SJCRH30 (cell line): ENCODE results near the gene EBF3. TPM values are rescaled to one million over a fixed set of nuclear protein-coding genes. Genes with fewer than 3 reads are reported as not detected.

Source experiments
- DNase-seq, 2 experiments: peaks; one replicate each; pipeline ENCODE4 v3.0.0-alpha.2; 2015 to 2020
- H3K27ac ChIP-seq: fragments of 250-450 bp; sonication (Bioruptor Pico); 2 replicates; pipeline ENCODE4 v1.5.1; 2020; ENCODE audit warnings: mild to moderate bottlenecking, moderate library complexity
- H3K27me3 ChIP-seq: fragments of 250-450 bp; sonication (Bioruptor Pico); 2 replicates; pipeline ENCODE4 v1.5.1; 2020; ENCODE audit warnings: mild to moderate bottlenecking, moderate library complexity
- H3K36me3 ChIP-seq: fragments of 250-450 bp; sonication (Bioruptor Pico); 2 replicates; pipeline ENCODE4 v1.5.1; 2020; ENCODE audit warnings: mild to moderate bottlenecking, moderate library complexity
- H3K4me1 ChIP-seq: fragments of 250-450 bp; sonication (Bioruptor Pico); 2 replicates; pipeline ENCODE4 v1.5.1; 2020; ENCODE audit warnings: mild to moderate bottlenecking, moderate library complexity
- H3K4me3 ChIP-seq: fragments of 250-450 bp; sonication (Bioruptor Pico); 2 replicates; pipeline ENCODE4 v1.5.1; 2020; ENCODE audit warnings: mild to moderate bottlenecking, moderate library complexity
- H3K9me3 ChIP-seq: fragments of 250-450 bp; sonication (Bioruptor Pico); replicated peaks from 2 replicates; pipeline ENCODE4 v1.5.1; 2020; ENCODE audit warnings: mild to moderate bottlenecking, moderate library complexity
- total RNA-seq: library from RNA; depleted of rRNA; stranded (reverse); fragments of >200 nt; shearing (Covaris generic); gene quantifications from 2 replicates; pipeline ENCODE4 v1.2.3, GENCODE V29; 2014

EBF3 gene
- total RNA-seq, 1 experiment from 2014 or later: 13.1 TPM

DNA sequence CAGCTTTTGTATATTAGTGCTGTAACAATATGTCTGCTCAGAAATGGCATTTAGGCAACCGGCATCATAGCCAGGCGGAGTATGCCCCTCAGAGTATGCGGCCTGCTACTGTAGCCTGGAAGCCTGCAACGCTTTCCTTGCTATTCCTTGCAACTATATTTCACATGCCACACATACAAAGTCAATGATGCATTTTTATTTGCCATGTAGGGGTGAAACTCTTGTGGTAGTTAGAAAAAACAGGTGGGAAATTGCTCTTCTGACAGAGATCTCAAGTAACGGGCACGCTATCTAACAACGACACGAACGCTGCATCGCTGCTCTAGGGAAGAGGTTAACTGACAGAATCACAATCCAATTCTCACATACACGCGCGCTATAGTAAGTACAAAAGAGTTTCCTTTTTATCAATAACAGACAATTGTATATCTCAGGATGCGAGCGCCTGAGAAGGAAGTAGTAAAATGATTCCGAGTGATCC, 5.9 kb downstream of the EBF3 start:
- Histone ChIP-seq H3K4me1 (peaks cover 37% of the 10 kb centered on the region), H3K9me3 (no peaks in the 10 kb centered on the region), H3K27ac (no peak overlapping the region), H3K36me3 (0 out of 2 replicates have a peak, but pooled peaks cover 2% of the 10 kb centered on the region), H3K4me3 (no peak overlapping the region), H3K27me3 (no peaks in the 10 kb centered on the region)
- no peak for DNase-seq

DNA sequence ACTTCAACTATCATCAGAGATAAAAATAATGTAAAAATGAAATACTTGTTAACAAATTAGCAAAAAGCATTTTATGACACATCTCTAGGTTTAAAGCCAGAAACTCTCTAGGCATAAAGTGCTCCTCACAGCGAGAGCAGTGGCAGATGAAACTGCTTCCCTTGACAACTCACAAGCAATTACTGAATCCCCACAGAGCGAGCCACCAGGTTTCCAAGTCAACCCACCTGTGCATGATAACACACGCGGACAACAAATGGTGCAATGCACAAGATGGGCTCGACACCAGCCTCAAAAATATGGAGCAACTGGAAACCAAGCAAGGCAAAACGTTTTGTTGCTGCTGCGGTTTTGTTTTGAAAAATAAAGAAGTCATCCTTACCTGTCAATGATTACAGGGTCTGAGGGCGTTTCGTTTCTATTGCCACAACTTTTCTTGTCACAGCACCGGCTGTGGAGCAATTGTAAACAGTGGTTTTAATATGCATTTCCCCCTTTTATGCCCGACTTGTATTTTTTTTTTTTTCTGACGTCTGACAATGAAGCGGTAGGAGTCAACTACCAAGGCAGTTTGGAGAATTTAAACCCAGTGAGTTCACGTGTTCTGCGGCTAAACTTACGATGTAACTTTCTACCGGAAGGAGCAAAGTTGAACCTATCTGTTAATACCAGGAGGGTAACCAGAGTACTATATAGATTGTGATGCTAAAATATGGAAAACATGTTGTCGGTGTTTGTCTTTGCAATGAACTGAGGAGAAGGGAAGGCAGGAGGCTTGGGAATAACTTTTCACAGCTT, 7.0 kb downstream of the EBF3 start:
- Histone ChIP-seq H3K27me3 (no peaks in the 10 kb centered on the region), H3K27ac (peak overlapping the region; percentile 85; the same call in 1 of the 2 replicates)

DNA sequence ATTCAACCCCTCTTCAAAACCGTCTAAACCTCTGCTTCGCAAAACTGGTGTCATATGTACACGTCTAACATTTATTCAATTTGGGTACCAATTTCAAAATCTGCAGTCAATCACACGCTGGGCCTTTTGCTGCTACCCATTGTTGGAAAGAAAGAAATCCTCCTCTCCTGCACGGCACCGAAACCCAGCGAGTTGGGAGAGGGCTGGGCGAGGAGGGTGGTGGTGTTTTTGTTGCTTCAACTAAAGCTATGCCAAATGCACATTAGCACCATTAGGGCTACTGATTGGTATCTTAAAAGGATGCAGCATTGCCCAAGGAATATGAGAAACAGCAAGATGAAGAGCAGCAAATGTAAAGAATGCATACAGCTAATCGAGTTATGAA, 7.8 kb downstream of the EBF3 start:
- DNase-seq: no peak
- H3K27ac ChIP-seq: peak overlapping the region; percentile 85
- H3K4me1 ChIP-seq: peaks cover 51% of the 10 kb centered on the region
- no peaks in the 10 kb centered on the region for H3K27me3 ChIP-seq
- no peaks in the 10 kb centered on the region for H3K9me3 ChIP-seq
- peak overlapping the region; percentile 19 for H3K4me3 ChIP-seq
- H3K36me3 ChIP-seq: no peaks in the 10 kb centered on the region

More for the DNA sequence above, 7.0 kb downstream of the EBF3 start:
- H3K36me3 ChIP-seq: 0 out of 2 replicates have a peak, but pooled peaks cover 2% of the 10 kb centered on the region
- peaks cover 48% of the 10 kb centered on the region for H3K4me1 ChIP-seq
- no peak overlapping the region for H3K4me3 ChIP-seq
- no peaks in the 10 kb centered on the region for H3K9me3 ChIP-seq
- DNase-seq: no peak

DNA sequence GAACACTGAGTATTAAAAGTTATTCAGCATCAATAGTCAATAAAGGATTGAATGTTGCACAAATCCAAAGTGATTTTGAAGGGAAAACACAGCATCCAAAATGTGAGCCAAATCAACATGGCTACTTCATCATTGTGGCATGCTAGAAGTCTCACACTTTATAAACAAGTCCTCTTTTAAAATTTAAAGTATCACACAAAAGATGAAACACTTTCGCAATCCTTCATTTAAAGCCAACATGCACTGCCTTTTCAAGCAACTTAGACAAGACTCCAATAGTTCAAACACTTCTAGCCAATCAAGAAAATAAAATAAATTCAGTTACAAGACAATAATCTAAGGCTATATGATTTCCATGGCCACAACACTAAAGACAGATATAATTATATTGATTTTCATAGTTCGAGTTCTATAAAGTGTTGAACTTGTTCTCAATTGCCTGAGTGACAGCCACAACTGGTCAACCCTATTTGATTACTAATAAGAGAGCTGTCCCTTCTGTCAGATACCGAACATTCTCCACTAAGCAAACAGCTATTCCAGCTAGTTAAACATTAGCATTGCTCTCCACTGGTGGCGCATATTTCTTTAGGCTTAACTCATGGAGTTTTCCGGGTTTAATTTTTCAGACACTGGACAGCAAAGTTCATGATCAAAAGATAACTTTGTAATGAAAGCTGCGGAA, 8.3 kb downstream of the EBF3 start:
- DNase-seq: peak; percentile 72 to 82
- no peaks in the 10 kb centered on the region for H3K9me3 ChIP-seq
- peak overlapping the region; percentile 85 for H3K27ac ChIP-seq
- H3K4me1 ChIP-seq: peaks cover 56% of the 10 kb centered on the region
- no peaks in the 10 kb centered on the region for H3K36me3 ChIP-seq
- H3K27me3 ChIP-seq: no peaks in the 10 kb centered on the region
- H3K4me3 ChIP-seq: peak overlapping the region; percentile 19

DNA sequence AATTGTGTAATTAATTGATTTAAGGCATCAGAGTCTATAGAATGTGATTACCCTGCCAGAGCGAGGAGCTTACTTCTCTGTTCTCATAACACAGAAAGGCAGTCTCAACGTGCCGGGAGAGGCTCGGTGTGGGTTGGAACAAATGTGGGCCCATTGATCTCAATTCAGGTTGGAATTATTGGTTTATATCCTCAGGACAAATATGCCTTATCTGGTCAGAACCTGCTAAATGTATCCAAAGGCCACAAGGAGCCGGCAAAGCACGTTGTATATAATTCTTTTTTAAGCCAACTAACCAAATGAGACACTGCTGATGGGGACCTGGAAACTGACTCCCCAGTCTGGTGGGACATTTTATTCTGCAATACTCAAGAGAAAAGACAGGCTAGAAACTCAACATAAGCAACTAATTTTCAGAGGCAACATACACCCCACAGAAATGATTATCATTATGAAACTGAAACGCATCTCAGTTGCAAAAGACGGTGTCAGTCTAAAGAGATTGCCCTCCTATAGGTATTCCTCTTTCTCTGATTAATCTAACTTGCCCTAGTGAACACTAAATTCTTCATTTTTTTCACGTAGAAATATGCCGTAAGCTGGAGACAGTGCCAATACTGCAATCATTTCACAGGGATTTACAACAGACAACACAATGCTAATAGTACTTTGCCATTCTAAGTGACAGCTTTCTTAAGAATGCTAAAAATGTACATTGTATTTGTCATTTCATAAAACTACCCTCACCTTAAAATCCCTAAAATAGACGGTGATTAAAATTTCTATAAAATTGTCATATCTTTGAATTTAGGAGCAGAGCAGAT, 9.4 kb downstream of the EBF3 start:
- H3K4me3 ChIP-seq: no peak overlapping the region
- H3K36me3 ChIP-seq: no peaks in the 10 kb centered on the region
- H3K27me3 ChIP-seq: no peaks in the 10 kb centered on the region
- peak overlapping the region; percentile 88 for H3K27ac ChIP-seq
- DNase-seq: no peak
- H3K4me1 ChIP-seq: peaks cover 64% of the 10 kb centered on the region
- H3K9me3 ChIP-seq: no peaks in the 10 kb centered on the region

DNA sequence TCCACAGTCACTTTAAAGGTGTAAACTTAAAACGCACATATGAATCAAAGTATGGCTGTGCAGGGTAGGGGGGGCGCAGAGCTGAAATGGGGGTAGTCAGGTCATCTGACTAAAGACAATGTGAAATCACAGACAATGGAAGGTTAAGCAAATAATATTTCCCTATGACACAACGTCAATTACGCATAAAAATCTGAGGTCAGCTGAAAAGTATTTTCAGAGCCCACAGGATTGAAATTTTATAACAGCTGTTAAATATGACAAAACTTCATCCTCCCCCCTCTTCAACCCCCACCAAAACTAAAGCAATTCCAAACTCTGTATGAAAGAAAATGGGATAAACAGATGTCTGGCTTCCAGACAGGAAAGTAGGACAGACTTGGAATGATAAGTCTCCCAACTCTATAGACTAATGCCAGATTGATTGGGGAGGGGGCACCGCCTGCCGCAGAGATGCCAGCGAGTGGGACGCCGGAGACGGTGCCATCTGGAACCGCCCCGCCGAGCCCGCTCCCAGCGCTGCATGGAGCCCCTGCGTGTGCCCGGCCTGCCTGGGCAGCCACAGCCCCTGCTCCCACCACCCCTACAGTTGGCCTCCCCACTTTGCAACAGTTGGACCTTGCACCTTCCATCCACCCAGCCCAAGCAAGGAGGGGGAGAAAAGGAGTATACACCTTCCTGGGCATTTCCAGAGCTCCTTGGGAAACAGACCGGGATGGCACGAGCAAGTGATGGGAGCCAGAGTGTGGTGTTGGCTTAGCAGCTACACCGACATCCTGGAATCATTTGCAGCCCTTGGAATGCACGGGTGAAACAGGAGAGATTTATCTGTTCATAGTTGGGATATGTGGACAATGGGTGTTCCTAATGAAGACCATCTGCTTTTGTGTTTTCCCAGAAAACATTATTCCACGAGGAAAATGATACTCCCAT, 10.7 kb downstream of the EBF3 start:
- DNase-seq: peak; percentile 15 to 56
- no peaks in the 10 kb centered on the region for H3K9me3 ChIP-seq
- H3K27me3 ChIP-seq: no peaks in the 10 kb centered on the region
- peak overlapping the region; percentile 88 for H3K27ac ChIP-seq
- no peak overlapping the region for H3K4me3 ChIP-seq
- peaks cover 69% of the 10 kb centered on the region for H3K4me1 ChIP-seq
- no peaks in the 10 kb centered on the region for H3K36me3 ChIP-seq

DNA sequence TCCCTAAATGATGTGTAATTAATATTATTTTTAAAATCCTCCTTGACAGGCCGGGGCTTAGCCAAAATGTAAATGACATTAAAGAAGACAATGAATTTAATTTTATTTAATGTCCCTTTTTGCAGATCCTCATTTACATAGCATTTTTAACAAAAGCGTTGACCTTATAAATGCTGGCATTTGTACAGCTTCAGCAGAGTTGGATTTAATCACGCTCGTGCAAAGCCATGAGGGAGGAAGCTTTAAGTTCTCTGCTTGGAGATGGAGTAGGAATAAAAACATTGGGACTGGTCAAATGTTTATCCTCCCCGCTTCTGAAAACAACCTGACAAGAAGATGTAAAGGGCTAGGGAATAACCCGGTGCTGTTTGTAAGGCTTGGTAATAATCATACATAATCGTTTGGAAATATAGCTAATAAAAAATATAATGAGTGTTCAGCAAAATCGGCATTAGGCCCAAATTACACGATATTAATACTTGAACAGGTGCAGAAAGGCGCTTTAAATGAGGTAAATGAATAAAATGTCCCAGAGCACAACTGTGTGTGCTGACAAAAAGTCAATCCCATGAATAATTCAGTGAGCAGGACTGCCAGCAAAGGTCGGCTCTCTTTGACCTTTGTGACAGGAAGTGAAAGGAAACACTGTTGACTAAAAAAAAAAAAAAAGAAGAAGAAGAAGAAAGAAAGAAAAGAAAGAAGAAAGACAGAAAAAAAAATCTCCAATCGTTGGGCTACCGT, 11.5 kb downstream of the EBF3 start:
- H3K27me3 ChIP-seq: no peaks in the 10 kb centered on the region
- peaks cover 66% of the 10 kb centered on the region for H3K4me1 ChIP-seq
- H3K36me3 ChIP-seq: no peaks in the 10 kb centered on the region
- H3K9me3 ChIP-seq: no peaks in the 10 kb centered on the region
- no peak overlapping the region for H3K4me3 ChIP-seq
- peak overlapping the region; percentile 88 for H3K27ac ChIP-seq
- peak; percentile 12 to 42 for DNase-seq

DNA sequence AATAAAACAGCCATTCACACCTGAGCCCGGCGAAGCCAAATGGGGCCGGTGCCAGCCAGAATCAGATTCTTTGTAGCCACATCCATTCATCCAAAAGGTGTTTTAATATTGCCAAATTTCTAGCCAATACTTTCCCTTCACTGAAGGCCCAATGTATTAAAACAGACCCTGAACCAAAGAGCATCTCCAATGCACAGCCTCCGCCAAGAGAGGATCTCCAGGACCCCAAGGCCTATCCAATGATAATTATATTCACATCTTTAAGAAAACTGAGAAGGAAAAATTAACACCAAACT, 12.2 kb downstream of the EBF3 start:
- Histone ChIP-seq H3K27me3 (no peaks in the 10 kb centered on the region), H3K4me1 (peaks cover 65% of the 10 kb centered on the region)

GRCh38 chr10:129951101-129951969, 12.7 kb downstream of the EBF3 start:
- no peaks in the 10 kb centered on the region for H3K27me3 ChIP-seq
- H3K4me3 ChIP-seq: no peak overlapping the region
- H3K4me1 ChIP-seq: peaks cover 60% of the 10 kb centered on the region
- H3K9me3 ChIP-seq: no peaks in the 10 kb centered on the region
- no peaks in the 10 kb centered on the region for H3K36me3 ChIP-seq
- peak overlapping the region; percentile 74; the same call in 1 of the 2 replicates for H3K27ac ChIP-seq
- no peak for DNase-seq

More for the DNA sequence above, 12.2 kb downstream of the EBF3 start:
- no peak for DNase-seq
- H3K9me3 ChIP-seq: no peaks in the 10 kb centered on the region
- H3K27ac ChIP-seq: no peak overlapping the region
- H3K4me3 ChIP-seq: no peak overlapping the region
- H3K36me3 ChIP-seq: no peaks in the 10 kb centered on the region

- Histone ChIP-seq H3K9me3 (no peaks in the 10 kb centered on the region), H3K27me3 (no peaks in the 10 kb centered on the region), H3K27ac (peak overlapping the region; percentile 74; the same call in 1 of the 2 replicates), H3K4me3 (no peak overlapping the region; the same call in 1 of the 2 replicates), H3K4me1 (peaks cover 57% of the 10 kb centered on the region), H3K36me3 (no peaks in the 10 kb centered on the region)
- no peak for DNase-seq
Observed at GRCh38 chr10:129950676-129951075, 13.4 kb downstream of the EBF3 start.

DNA sequence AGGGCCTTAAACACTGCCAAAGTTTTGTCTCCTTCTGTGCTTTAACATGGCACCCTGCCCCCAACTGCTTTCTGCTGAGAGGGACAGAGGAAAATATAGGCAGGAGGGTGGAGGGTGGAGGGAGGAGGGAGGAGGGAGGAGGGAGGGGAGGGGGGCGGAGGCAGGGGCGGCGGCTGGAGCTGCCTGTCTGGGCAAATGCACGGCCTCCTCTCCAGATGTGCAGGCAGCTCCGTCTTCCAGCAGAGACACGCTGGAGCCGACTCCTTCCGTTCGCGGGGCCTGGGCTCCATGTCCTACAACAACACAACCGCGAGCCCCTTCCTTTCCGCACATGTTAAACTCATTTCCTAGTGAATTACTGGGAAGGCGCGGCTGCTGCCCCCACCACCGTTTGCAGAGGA, 14.2 kb downstream of the EBF3 start:
- Histone ChIP-seq H3K27ac (peak overlapping the region; percentile 74), H3K27me3 (no peaks in the 10 kb centered on the region), H3K36me3 (no peaks in the 10 kb centered on the region), H3K4me1 (peaks cover 49% of the 10 kb centered on the region), H3K4me3 (peak overlapping the region; percentile 43), H3K9me3 (no peaks in the 10 kb centered on the region)
- DNase-seq: peak; percentile 77 to 79

DNA sequence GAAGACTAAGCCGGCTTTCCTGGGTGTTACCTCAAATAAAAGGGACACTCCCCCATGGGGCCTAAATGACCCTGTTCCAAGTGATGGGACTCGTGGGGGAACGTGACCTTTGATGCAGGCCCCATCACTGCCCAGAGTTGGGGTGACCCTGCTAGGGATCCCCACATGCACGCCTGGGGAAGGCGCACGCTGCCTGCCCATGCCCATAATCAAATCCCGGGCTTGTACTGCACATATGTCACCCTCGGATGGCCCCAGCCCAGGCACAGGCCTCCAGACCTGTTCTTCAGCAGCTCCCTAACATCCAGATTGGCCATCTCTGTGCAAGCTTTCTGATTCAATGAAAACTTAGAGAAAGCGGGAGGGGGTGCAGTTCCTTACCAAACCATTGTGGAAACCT, 14.7 kb downstream of the EBF3 start:
- H3K4me3 ChIP-seq: no peak overlapping the region
- H3K27ac ChIP-seq: no peak overlapping the region
- no peak for DNase-seq
- H3K4me1 ChIP-seq: peaks cover 44% of the 10 kb centered on the region
- H3K36me3 ChIP-seq: no peaks in the 10 kb centered on the region
- no peaks in the 10 kb centered on the region for H3K9me3 ChIP-seq
- no peaks in the 10 kb centered on the region for H3K27me3 ChIP-seq

DNA sequence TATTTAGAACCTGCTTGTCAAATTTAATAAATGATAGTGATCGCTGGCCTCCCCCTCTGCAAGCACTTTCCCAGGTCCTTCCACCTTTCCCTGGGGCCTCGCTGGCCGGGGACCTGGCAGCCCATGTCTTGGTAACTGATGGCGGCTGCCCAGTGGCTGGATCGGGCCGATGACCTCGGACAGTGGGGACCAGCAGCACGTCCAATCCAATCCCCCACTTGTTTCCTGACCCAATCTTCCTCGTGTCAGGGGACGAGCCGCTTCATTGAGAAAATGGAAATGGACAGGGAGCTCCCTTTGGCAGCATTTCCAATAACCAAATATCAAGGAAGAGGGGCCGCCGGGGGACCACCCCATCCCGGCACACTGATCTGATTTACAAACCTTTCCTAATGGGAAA, 17.2 kb downstream of the EBF3 start:
- Histone ChIP-seq H3K4me1 (peaks cover 19% of the 10 kb centered on the region), H3K4me3 (no peak overlapping the region), H3K36me3 (no peaks in the 10 kb centered on the region), H3K27me3 (no peaks in the 10 kb centered on the region), H3K9me3 (no peaks in the 10 kb centered on the region), H3K27ac (no peak overlapping the region)
- DNase-seq: no peak
